Fibroblast of lung (primary cell): ENCODE results near the gene TRIM26. TPM values are rescaled to one million over a fixed set of nuclear protein-coding genes. Genes with fewer than 3 reads are reported as not detected.

ENCODE experiments used
- DNase-seq, 2 donors: peaks; one replicate each; pipeline versions ENCODE4 v3.0.0 to v3.0.0-alpha.2; 2010; ENCODE audit warnings: low read depth in 2 of 2
- H2AFZ ChIP-seq: 2 replicates; pipeline ENCODE4 v1.5.1; 2012; ENCODE audit warnings: low read length, control low read depth, inconsistent platforms
- H3K27ac ChIP-seq: 2 replicates; pipeline ENCODE4 v1.5.1; 2011; ENCODE audit warnings: low read length, control low read depth; ENCODE audit not compliant: insufficient read depth
- H3K27me3 ChIP-seq: 2 replicates; pipeline ENCODE4 v1.5.1; 2011; ENCODE audit warnings: mild to moderate bottlenecking, low read length; ENCODE audit not compliant: control insufficient read depth, insufficient read depth
- H3K36me3 ChIP-seq: 2 replicates; pipeline ENCODE4 v1.5.1; 2011; ENCODE audit warnings: low read length; ENCODE audit not compliant: control insufficient read depth, insufficient read depth
- H3K4me1 ChIP-seq: 2 replicates; pipeline ENCODE4 v1.5.1; 2011; ENCODE audit warnings: low read length; ENCODE audit not compliant: control insufficient read depth, insufficient read depth; ENCODE audit errors: extremely low read depth
- H3K4me2 ChIP-seq: 2 replicates; pipeline ENCODE4 v1.5.1; 2011; ENCODE audit warnings: low read length, control low read depth; ENCODE audit not compliant: insufficient read depth; ENCODE audit errors: extremely low read depth
- H3K4me3 ChIP-seq, 4 experiments: fragments of 200-600 bp in 1 of 4; sonication (generic) in 1 of 4; replicated peaks in 1 of 4; 2 replicates each; pipeline ENCODE4 v1.5.1; 2011 to 2016; ENCODE audit warnings: low read length in 4 of 4, low read depth in 3 of 4, mild to moderate bottlenecking in 3 of 4, control low read depth in 2 of 4, inconsistent platforms in 1 of 4, mixed read lengths in 1 of 4; ENCODE audit not compliant: insufficient read depth in 1 of 4; ENCODE audit errors: control extremely low read depth in 1 of 4
- H3K79me2 ChIP-seq: 2 replicates; pipeline ENCODE4 v1.5.1; 2012; ENCODE audit warnings: mild to moderate bottlenecking, low read length, inconsistent platforms; ENCODE audit not compliant: control insufficient read depth, insufficient read depth
- H3K9ac ChIP-seq: 2 replicates; pipeline ENCODE4 v1.5.1; 2011; ENCODE audit warnings: mild to moderate bottlenecking, low read length, control low read depth; ENCODE audit not compliant: insufficient read depth
- H3K9me3 ChIP-seq: 2 replicates; pipeline ENCODE4 v1.5.1; 2012; ENCODE audit warnings: low read depth, low read length; ENCODE audit not compliant: control insufficient read depth, insufficient read depth
- H4K20me1 ChIP-seq: 2 replicates; pipeline ENCODE4 v1.5.1; 2011; ENCODE audit warnings: low read length; ENCODE audit not compliant: control insufficient read depth, insufficient read depth; ENCODE audit errors: extremely low read depth
- CTCF ChIP-seq, 2 donors: IDR thresholded peaks in 1 of 2; conservative IDR thresholded peaks in 1 of 2; 1 replicate in 1 of 2; 2 replicates in 1 of 2; pipeline ENCODE4 v1.5.1; 2011 to 2012; ENCODE audit warnings: low read length in 2 of 2, control low read depth in 1 of 2, inconsistent platforms in 1 of 2, low read depth in 1 of 2, mild to moderate bottlenecking in 1 of 2
- EZH2 ChIP-seq: IDR thresholded peaks from 2 replicates; pipeline ENCODE4 v1.5.1; 2012; ENCODE audit warnings: low read length, control low read depth, mild to moderate bottlenecking; ENCODE audit errors: missing control alignments
- polyA plus RNA-seq, 2 donors: library from polyadenylated mRNA; depleted of rRNA in 1 of 2; stranded (reverse) in 1 of 2; unstranded in 1 of 2; fragments of >200 nt; gene quantifications; 2 replicates each; pipeline ENCODE4 v1.2.1, GENCODE V29; 2011 to 2012; ENCODE audit warnings: missing spikeins in 1 of 2
- total RNA-seq: library from RNA; depleted of rRNA; stranded (reverse); fragments of >200 nt; gene quantifications from 2 replicates; pipeline ENCODE4 v1.2.1, GENCODE V29; 2014

Gene TRIM26
- total and polyA plus RNA-seq, 2 donors (not counting 1 experiment from before 2014, with no cell fraction given), result 18.8 to 22.5 TPM

- Histone ChIP-seq H3K4me1 (no peaks in the 10 kb centered on the region), H3K9me3 (no peaks in the 10 kb centered on the region), H3K9ac (no peak overlapping the region), H2AFZ (no peak overlapping the region), H3K27ac (no peak overlapping the region), H3K36me3 (no peaks in the 10 kb centered on the region), H3K4me3 (no peak overlapping the region), H4K20me1 (no peaks in the 10 kb centered on the region), H3K4me2 (no peak overlapping the region), H3K79me2 (no peaks in the 10 kb centered on the region), H3K27me3 (peaks cover 10% of the 10 kb centered on the region)
- no peak for DNase-seq
- TF ChIP-seq CTCF (conservative IDR thresholded peaks at IDR 0.05 in 1 of 2, IDR thresholded peaks at IDR 0.05 in 1 of 2; ENCODE audit: low read depth in 1 of 2, low read length in 2 of 2) (no peak), EZH2 (no peak)
Observed at GRCh38 chr6:30178837-30179236, 34.4 kb downstream of the TRIM26 start.

DNA sequence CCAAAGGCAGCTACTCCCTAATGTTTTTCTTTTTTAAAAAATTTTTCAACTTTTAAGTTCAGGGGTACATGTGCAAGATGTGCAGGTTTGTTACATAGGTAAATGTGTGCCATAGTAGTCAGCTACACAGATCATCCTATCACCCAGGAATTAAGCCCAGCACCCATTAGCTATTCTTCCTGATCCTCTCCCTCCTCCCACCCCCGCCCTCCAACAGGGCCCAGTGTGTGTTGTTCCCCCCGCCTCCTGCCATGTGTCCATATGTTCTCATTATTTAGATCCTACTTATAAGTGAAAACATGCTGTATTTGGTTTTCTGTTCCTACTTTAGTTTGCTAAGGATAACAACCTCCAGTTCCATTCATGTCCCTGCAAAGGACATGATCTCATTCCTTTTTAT, 37.4 kb downstream of the TRIM26 start:
- H3K27me3 ChIP-seq, result peaks cover 23% of the 10 kb centered on the region

GRCh38 chr6:30172681-30173080, 40.5 kb downstream of the TRIM26 start:
- no peaks in the 10 kb centered on the region for H3K36me3 ChIP-seq
- H3K4me3 ChIP-seq, result no peak overlapping the region
- H4K20me1 ChIP-seq, result no peaks in the 10 kb centered on the region
- no peak overlapping the region for H3K27ac ChIP-seq
- TF ChIP-seq CTCF (conservative IDR thresholded peaks at IDR 0.05 in 1 of 2, IDR thresholded peaks at IDR 0.05 in 1 of 2; ENCODE audit: low read depth in 1 of 2, low read length in 2 of 2) (no peak), EZH2 (no peak)
- H3K4me2 ChIP-seq, result no peak overlapping the region
- no peaks in the 10 kb centered on the region for H3K79me2 ChIP-seq
- no peaks in the 10 kb centered on the region for H3K4me1 ChIP-seq
- no peaks in the 10 kb centered on the region for H3K9me3 ChIP-seq
- H3K9ac ChIP-seq, result no peak overlapping the region
- peaks cover 41% of the 10 kb centered on the region for H3K27me3 ChIP-seq
- no peak for DNase-seq
- no peak overlapping the region for H2AFZ ChIP-seq

More for the DNA sequence above, 37.4 kb downstream of the TRIM26 start:
- no peak overlapping the region for H3K27ac ChIP-seq
- H3K9ac ChIP-seq, result no peak overlapping the region
- DNase-seq, result no peak
- no peak overlapping the region for H2AFZ ChIP-seq
- H3K79me2 ChIP-seq, result no peaks in the 10 kb centered on the region
- H3K4me3 ChIP-seq, result no peak overlapping the region
- no peaks in the 10 kb centered on the region for H3K36me3 ChIP-seq
- H3K4me1 ChIP-seq, result no peaks in the 10 kb centered on the region
- no peak for TF ChIP-seq CTCF (conservative IDR thresholded peaks at IDR 0.05 in 1 of 2, IDR thresholded peaks at IDR 0.05 in 1 of 2; ENCODE audit: low read depth in 1 of 2, low read length in 2 of 2)
- TF ChIP-seq EZH2, result no peak
- no peak overlapping the region for H3K4me2 ChIP-seq
- no peaks in the 10 kb centered on the region for H3K9me3 ChIP-seq
- H4K20me1 ChIP-seq, result no peaks in the 10 kb centered on the region
